ENCODE measurements around the gene MAGI1.

MAGI1 gene

GRCh38 chr3:65850261-65850660 lies 188.5 kb downstream of the MAGI1 start:
- Mint-ChIP-seq H3K4me1 (no peaks in the 10 kb centered on the region), H3K27ac (no peak overlapping the region), H3K27me3 (no peaks in the 10 kb centered on the region), H3K36me3 (no peaks in the 10 kb centered on the region), H3K9me3 (no peaks in the 10 kb centered on the region), H3K4me3 (no peak overlapping the region)
- CTCF ChIA-PET: no interaction called here
- no peak for DNase-seq

GRCh38 chr3:65848024-65848423 lies 190.7 kb downstream of the MAGI1 start:
- DNase-seq: no peak

GRCh38 chr3:65846936-65847335 lies 191.8 kb downstream of the MAGI1 start:
- Mint-ChIP-seq H3K4me1 (no peaks in the 10 kb centered on the region), H3K36me3 (no peaks in the 10 kb centered on the region), H3K4me3 (no peak overlapping the region), H3K27ac (no peak overlapping the region), H3K27me3 (no peaks in the 10 kb centered on the region), H3K9me3 (no peaks in the 10 kb centered on the region)
- no peak for DNase-seq
- CTCF ChIA-PET: no interaction called here

More at GRCh38 chr3:65848024-65848423, 190.7 kb downstream of the MAGI1 start:
- Mint-ChIP-seq H3K4me3 (no peak overlapping the region), H3K9me3 (no peaks in the 10 kb centered on the region), H3K27ac (no peak overlapping the region), H3K36me3 (no peaks in the 10 kb centered on the region), H3K4me1 (no peaks in the 10 kb centered on the region), H3K27me3 (no peaks in the 10 kb centered on the region)
- CTCF ChIA-PET: no interaction called here

GRCh38 chr3:65844370-65844769 lies 194.3 kb downstream of the MAGI1 start:
- no peaks in the 10 kb centered on the region for H3K9me3 Mint-ChIP-seq
- H3K27ac Mint-ChIP-seq: no peak overlapping the region
- CTCF ChIA-PET: no interaction called here
- no peak overlapping the region for H3K4me3 Mint-ChIP-seq
- no peak for DNase-seq
- H3K36me3 Mint-ChIP-seq: no peaks in the 10 kb centered on the region
- H3K4me1 Mint-ChIP-seq: no peaks in the 10 kb centered on the region
- no peaks in the 10 kb centered on the region for H3K27me3 Mint-ChIP-seq

- CTCF ChIA-PET: interaction anchor here (0.5 kb wide), 1 partner anchor 113 kb away, joined by 3 read pairs; no protein-coding TSS in a partner anchor
Observed at GRCh38 chr3:65843732-65844131, 195.0 kb downstream of the MAGI1 start.

GRCh38 chr3:65837604-65838003 lies 201.1 kb downstream of the MAGI1 start:
- no peaks in the 10 kb centered on the region for H3K9me3 Mint-ChIP-seq

More at GRCh38 chr3:65843732-65844131, 195.0 kb downstream of the MAGI1 start:
- no peak for DNase-seq
- Mint-ChIP-seq H3K9me3 (no peaks in the 10 kb centered on the region), H3K27me3 (no peaks in the 10 kb centered on the region), H3K36me3 (no peaks in the 10 kb centered on the region), H3K27ac (no peak overlapping the region), H3K4me3 (no peak overlapping the region), H3K4me1 (no peaks in the 10 kb centered on the region)

GRCh38 chr3:65836047-65836446 lies 202.7 kb downstream of the MAGI1 start:
- Mint-ChIP-seq H3K27me3 (no peaks in the 10 kb centered on the region), H3K36me3 (no peaks in the 10 kb centered on the region), H3K4me1 (no peaks in the 10 kb centered on the region), H3K27ac (no peak overlapping the region), H3K4me3 (no peak overlapping the region), H3K9me3 (no peaks in the 10 kb centered on the region)
- no peak for DNase-seq
- CTCF ChIA-PET: interaction anchor here (0.7 kb wide), 1 partner anchor 23 kb away, joined by 3 read pairs; no protein-coding TSS in a partner anchor

More at GRCh38 chr3:65837604-65838003, 201.1 kb downstream of the MAGI1 start:
- no peak for DNase-seq
- no peak overlapping the region for H3K27ac Mint-ChIP-seq
- CTCF ChIA-PET: no interaction called here
- no peak overlapping the region for H3K4me3 Mint-ChIP-seq
- H3K27me3 Mint-ChIP-seq: no peaks in the 10 kb centered on the region
- no peaks in the 10 kb centered on the region for H3K4me1 Mint-ChIP-seq
- no peaks in the 10 kb centered on the region for H3K36me3 Mint-ChIP-seq

GRCh38 chr3:65833761-65834505 lies 204.8 kb downstream of the MAGI1 start:
- CTCF ChIA-PET: no interaction called here
- H3K4me1 Mint-ChIP-seq: no peaks in the 10 kb centered on the region
- H3K36me3 Mint-ChIP-seq: no peaks in the 10 kb centered on the region
- no peak overlapping the region for H3K4me3 Mint-ChIP-seq
- no peak overlapping the region for H3K27ac Mint-ChIP-seq
- H3K9me3 Mint-ChIP-seq: no peaks in the 10 kb centered on the region
- no peaks in the 10 kb centered on the region for H3K27me3 Mint-ChIP-seq
- DNase-seq: no peak

- H3K36me3 Mint-ChIP-seq: no peaks in the 10 kb centered on the region
- H3K27ac Mint-ChIP-seq: no peak overlapping the region
- no peaks in the 10 kb centered on the region for H3K9me3 Mint-ChIP-seq
- H3K4me3 Mint-ChIP-seq: no peak overlapping the region
- no peaks in the 10 kb centered on the region for H3K27me3 Mint-ChIP-seq
- DNase-seq: no peak
- H3K4me1 Mint-ChIP-seq: no peaks in the 10 kb centered on the region
- CTCF ChIA-PET: no interaction called here
Observed at GRCh38 chr3:65831733-65832425, 206.8 kb downstream of the MAGI1 start.

- CTCF ChIA-PET: no interaction called here
- Mint-ChIP-seq H3K27me3 (no peaks in the 10 kb centered on the region), H3K36me3 (no peaks in the 10 kb centered on the region), H3K9me3 (no peaks in the 10 kb centered on the region), H3K4me3 (no peak overlapping the region), H3K27ac (no peak overlapping the region), H3K4me1 (no peaks in the 10 kb centered on the region)
- DNase-seq: no peak
Observed at GRCh38 chr3:65830948-65831732, 207.6 kb downstream of the MAGI1 start.

- Mint-ChIP-seq H3K4me1 (no peaks in the 10 kb centered on the region), H3K27me3 (no peaks in the 10 kb centered on the region), H3K9me3 (no peaks in the 10 kb centered on the region), H3K27ac (no peak overlapping the region), H3K36me3 (no peaks in the 10 kb centered on the region), H3K4me3 (no peak overlapping the region)
- CTCF ChIA-PET: no interaction called here
- DNase-seq: no peak
Observed at GRCh38 chr3:65829228-65829627, 209.5 kb downstream of the MAGI1 start.

- Mint-ChIP-seq H3K9me3 (no peaks in the 10 kb centered on the region), H3K27me3 (no peaks in the 10 kb centered on the region), H3K27ac (no peak overlapping the region), H3K4me3 (no peak overlapping the region), H3K36me3 (no peaks in the 10 kb centered on the region), H3K4me1 (no peaks in the 10 kb centered on the region)
- no peak for DNase-seq
- CTCF ChIA-PET: no interaction called here
Observed at GRCh38 chr3:65828706-65829105, 210.0 kb downstream of the MAGI1 start.

- H3K36me3 Mint-ChIP-seq: no peaks in the 10 kb centered on the region
- no peak for DNase-seq
- no peaks in the 10 kb centered on the region for H3K4me1 Mint-ChIP-seq
- H3K9me3 Mint-ChIP-seq: no peaks in the 10 kb centered on the region
- H3K4me3 Mint-ChIP-seq: no peak overlapping the region
- CTCF ChIA-PET: no interaction called here
- no peaks in the 10 kb centered on the region for H3K27me3 Mint-ChIP-seq
- no peak overlapping the region for H3K27ac Mint-ChIP-seq
Observed at GRCh38 chr3:65827076-65827475, 211.6 kb downstream of the MAGI1 start.

- Mint-ChIP-seq H3K4me1 (no peaks in the 10 kb centered on the region), H3K27me3 (no peaks in the 10 kb centered on the region), H3K36me3 (no peaks in the 10 kb centered on the region), H3K4me3 (no peak overlapping the region), H3K9me3 (no peaks in the 10 kb centered on the region), H3K27ac (no peak overlapping the region)
- DNase-seq: no peak
- CTCF ChIA-PET: no interaction called here
Observed at GRCh38 chr3:65824166-65824565, 214.6 kb downstream of the MAGI1 start.
